GM06990 (cell line): ENCODE measurements around the gene TIMM8B.
"Not testable (repeated sequence)": the region's sequence is repeated elsewhere in the genome, so short reads cannot be mapped to it uniquely, and the experiment has no call there.

ENCODE experiments used
- DNase-seq: peaks from one replicate; pipeline ENCODE4 v3.0.0-alpha.2; 2011; ENCODE audit not compliant: insufficient read length; ENCODE audit errors: extremely low read depth
- H3K27me3 ChIP-seq: replicated peaks from 2 replicates; pipeline ENCODE4 v1.6.0; 2011; ENCODE audit warnings: low read length; ENCODE audit not compliant: control insufficient read depth, insufficient read depth
- H3K36me3 ChIP-seq: 2 replicates; pipeline ENCODE4 v1.5.1; 2011; ENCODE audit warnings: low read length; ENCODE audit not compliant: control insufficient read depth, insufficient read depth
- H3K4me3 ChIP-seq: replicated peaks from 2 replicates; pipeline ENCODE4 v1.5.1; 2011; ENCODE audit warnings: low read depth, mild to moderate bottlenecking, control low read depth, low read length
- CTCF ChIP-seq: IDR thresholded peaks from 2 replicates; pipeline ENCODE4 v1.5.1; 2011; ENCODE audit warnings: low read length, control low read depth, mild to moderate bottlenecking, inconsistent platforms; ENCODE audit not compliant: insufficient read depth, poor library complexity, severe bottlenecking

TIMM8B gene

GRCh38 chr11:112062923-112063322 lies 23.6 kb downstream of the TIMM8B start:
- no peak for TF ChIP-seq CTCF
- Histone ChIP-seq H3K27me3 (no peaks in the 10 kb centered on the region), H3K36me3 (peaks cover 2% of the 10 kb centered on the region), H3K4me3 (no peak overlapping the region)
- DNase-seq: no peak

- H3K36me3 ChIP-seq: peaks cover 4% of the 10 kb centered on the region
These were observed 28.5 kb downstream of the TIMM8B start for GRCh38 chr11:112058103-112058502.

GRCh38 chr11:112057170-112057569 lies 29.4 kb downstream of the TIMM8B start:
- Histone ChIP-seq H3K4me3 (no peak overlapping the region), H3K27me3 (no peaks in the 10 kb centered on the region), H3K36me3 (peaks cover 5% of the 10 kb centered on the region)
- DNase-seq: no peak
- TF ChIP-seq CTCF: no peak

More at GRCh38 chr11:112058103-112058502, 28.5 kb downstream of the TIMM8B start:
- no peak for DNase-seq
- TF ChIP-seq CTCF: no peak
- Histone ChIP-seq H3K27me3 (no peaks in the 10 kb centered on the region), H3K4me3 (no peak overlapping the region)

- Histone ChIP-seq H3K27me3 (no peaks in the 10 kb centered on the region), H3K4me3 (no peak overlapping the region), H3K36me3 (peaks cover 3% of the 10 kb centered on the region)
- no peak for DNase-seq
- TF ChIP-seq CTCF: no peak
These were observed 34.8 kb downstream of the TIMM8B start for GRCh38 chr11:112051768-112052167.

- Histone ChIP-seq H3K36me3 (peaks cover 3% of the 10 kb centered on the region), H3K27me3 (no peaks in the 10 kb centered on the region), H3K4me3 (no peak overlapping the region)
- DNase-seq: peak; percentile 44
- no peak for TF ChIP-seq CTCF
These were observed 35.8 kb downstream of the TIMM8B start for GRCh38 chr11:112050721-112051120.

- peaks cover 3% of the 10 kb centered on the region for H3K36me3 ChIP-seq
- H3K4me3 ChIP-seq: no peak overlapping the region
- TF ChIP-seq CTCF: no peak
- no peak for DNase-seq
- H3K27me3 ChIP-seq: no peaks in the 10 kb centered on the region
These were observed 36.8 kb downstream of the TIMM8B start for GRCh38 chr11:112049777-112050176.

GRCh38 chr11:112048256-112048655 lies 38.3 kb downstream of the TIMM8B start:
- H3K27me3 ChIP-seq, DNase-seq, H3K4me3 ChIP-seq, H3K36me3 ChIP-seq: not testable (repeated sequence)

- not testable (repeated sequence) for H3K4me3 ChIP-seq, H3K36me3 ChIP-seq, H3K27me3 ChIP-seq, DNase-seq
These were observed 39.9 kb downstream of the TIMM8B start for GRCh38 chr11:112046647-112047046.
